ENCODE data around the gene RAPGEF4. TPM values are rescaled to one million over a fixed set of nuclear protein-coding genes. Genes with fewer than 3 reads are reported as not detected.
A peak's percentile ranks its signal among the peaks of the same experiment; 100 is the strongest.

RAPGEF4 gene
- polyA plus RNA-seq, 1 experiment: 1.3 TPM

GRCh38 chr2:172768401-172768800 is 32.8 kb downstream of the RAPGEF4 start:
- CTCF ChIA-PET: interaction anchor here (0.8 to 1.8 kb wide), 2 partner anchors 34 to 38 kb away, joined by 3 to 5 read pairs; no protein-coding TSS in a partner anchor
- no peak for TF ChIP-seq CTCF (IDR thresholded peaks at IDR 0.05; ENCODE audit: low read depth, low read length)

GRCh38 chr2:172769879-172770278 is 34.2 kb downstream of the RAPGEF4 start:
- TF ChIP-seq CTCF (IDR thresholded peaks at IDR 0.05; ENCODE audit: low read depth, low read length): no peak
- ChIA-PET POLR2A (no interaction called here), CTCF (interaction anchor here (0.7 to 1.8 kb wide), 2 partner anchors 29 to 36 kb away, joined by 3 to 5 read pairs; no protein-coding TSS in a partner anchor)
- Histone ChIP-seq H3K27ac (ENCODE audit: low read depth, low read length) (no peak overlapping the region), H3K9me3 (ENCODE audit: control insufficient read depth, insufficient read depth, low read length) (no peaks in the 10 kb centered on the region), H3K27me3 (ENCODE audit: control insufficient read depth, insufficient read depth, low read length) (peaks cover 3% of the 10 kb centered on the region), H3K4me3 (ENCODE audit: low read depth, low read length) (no peak overlapping the region)
- no peak for DNase-seq (ENCODE audit: low read depth, low spot score)

More at GRCh38 chr2:172768401-172768800, 32.8 kb downstream of the RAPGEF4 start:
- DNase-seq (ENCODE audit: low read depth, low spot score): no peak
- no peak overlapping the region for H3K27ac ChIP-seq (ENCODE audit: low read depth, low read length)
- H3K27me3 ChIP-seq (ENCODE audit: control insufficient read depth, insufficient read depth, low read length): peaks cover 3% of the 10 kb centered on the region
- no peak overlapping the region for H3K4me3 ChIP-seq (ENCODE audit: low read depth, low read length)
- POLR2A ChIA-PET: no interaction called here
- no peaks in the 10 kb centered on the region for H3K9me3 ChIP-seq (ENCODE audit: control insufficient read depth, insufficient read depth, low read length)

- POLR2A ChIA-PET: no interaction called here
- DNase-seq (ENCODE audit: low read depth, low spot score): no peak
- no peaks in the 10 kb centered on the region for H3K9me3 ChIP-seq (ENCODE audit: control insufficient read depth, insufficient read depth, low read length)
- CTCF ChIA-PET: interaction anchor here (1.1 kb wide), 1 partner anchor 164 kb away, joined by 3 read pairs; no protein-coding TSS in a partner anchor
- H3K4me3 ChIP-seq (ENCODE audit: low read depth, low read length): no peak overlapping the region
- TF ChIP-seq CTCF (IDR thresholded peaks at IDR 0.05; ENCODE audit: low read depth, low read length): no peak
- H3K27me3 ChIP-seq (ENCODE audit: control insufficient read depth, insufficient read depth, low read length): no peaks in the 10 kb centered on the region
- H3K27ac ChIP-seq (ENCODE audit: low read depth, low read length): no peak overlapping the region
These were observed 35.2 kb downstream of the RAPGEF4 start for GRCh38 chr2:172770887-172771286.

- peak overlapping the region; percentile 22 for H3K27ac ChIP-seq (ENCODE audit: low read depth, low read length)
- H3K9me3 ChIP-seq (ENCODE audit: control insufficient read depth, insufficient read depth, low read length): no peaks in the 10 kb centered on the region
- DNase-seq (ENCODE audit: low read depth, low spot score): peak; percentile 80
- TF ChIP-seq CTCF (IDR thresholded peaks at IDR 0.05; ENCODE audit: low read depth, low read length): no peak
- CTCF ChIA-PET: no interaction called here
- H3K27me3 ChIP-seq (ENCODE audit: control insufficient read depth, insufficient read depth, low read length): no peaks in the 10 kb centered on the region
- H3K4me3 ChIP-seq (ENCODE audit: low read depth, low read length): no peak overlapping the region
- POLR2A ChIA-PET: no interaction called here
These were observed 37.0 kb downstream of the RAPGEF4 start for GRCh38 chr2:172772633-172773032.

- ChIA-PET CTCF (no interaction called here), POLR2A (no interaction called here)
- H3K27ac ChIP-seq (ENCODE audit: low read depth, low read length): no peak overlapping the region
- H3K9me3 ChIP-seq (ENCODE audit: control insufficient read depth, insufficient read depth, low read length): no peaks in the 10 kb centered on the region
- no peak for DNase-seq (ENCODE audit: low read depth, low spot score)
- no peak overlapping the region for H3K4me3 ChIP-seq (ENCODE audit: low read depth, low read length)
- no peaks in the 10 kb centered on the region for H3K27me3 ChIP-seq (ENCODE audit: control insufficient read depth, insufficient read depth, low read length)
- no peak for TF ChIP-seq CTCF (IDR thresholded peaks at IDR 0.05; ENCODE audit: low read depth, low read length)
These were observed 38.7 kb downstream of the RAPGEF4 start for GRCh38 chr2:172774302-172774701.
